ENCODE measurements around the gene AFMID. TPM values are rescaled to one million over a fixed set of nuclear protein-coding genes. Genes with fewer than 3 reads are reported as not detected.

Gene AFMID
- total RNA-seq, 2 donors from 2014 or later, result 17.0 to 49.7 TPM

Other genes starting within 250 kb of the AFMID start
- gene TNRC6C, start 228.7 kb upstream of the AFMID start, total RNA-seq, result 10 to 100 TPM; 28.1 to 32.1 TPM
- 100 to 1,000 TPM; 282 to 351 TPM for gene TMC6, start 58.6 kb upstream of the AFMID start, total RNA-seq
- gene TMC8, start 56.6 kb upstream of the AFMID start, total RNA-seq, result 100 to 1,000 TPM in 1 of 2 donors, 10 to 100 TPM in 1; 87.1 to 209 TPM
- gene C17orf99, start 41.0 kb upstream of the AFMID start, total RNA-seq, result not detected
- 100 to 1,000 TPM in 1 of 2 donors, 10 to 100 TPM in 1; 84.9 to 120 TPM for gene SYNGR2, start 18.8 kb upstream of the AFMID start, total RNA-seq
- gene TK1, start 310 bp upstream of the AFMID start, total RNA-seq, result 100 to 1,000 TPM in 1 of 2 donors, 10 to 100 TPM in 1; 66.8 to 138 TPM
- gene BIRC5, start 26.9 kb downstream of the AFMID start, total RNA-seq, result 100 to 1,000 TPM in 1 of 2 donors, 10 to 100 TPM in 1; 42.4 to 100 TPM
- gene TMEM235, start 44.3 kb downstream of the AFMID start, total RNA-seq, result not detected
- 100 to 1,000 TPM; 110 to 156 TPM for gene SOCS3, start 172.7 kb downstream of the AFMID start, total RNA-seq
- 100 to 1,000 TPM in 1 of 2 donors, 10 to 100 TPM in 1; 83.0 to 139 TPM for gene PGS1, start 191.3 kb downstream of the AFMID start, total RNA-seq

Measured in natural killer cell treated with Interleukin-12 subunit alpha and Interleukin-12 subunit beta and Interleukin-15 and Interleukin-18, amount 100 ng/mL, for 72 hours (primary cell).